Osteocyte (in vitro differentiated cells): Measurements from ENCODE around the gene HNRNPH2. TPM values are rescaled to one million over a fixed set of nuclear protein-coding genes. Genes with fewer than 3 reads are reported as not detected.

ENCODE experiments used
- DNase-seq: peaks from one replicate; pipeline ENCODE4 v3.0.0; 2021; ENCODE audit warnings: mixed read lengths; ENCODE audit not compliant: unreplicated experiment; ENCODE audit errors: extremely low spot score
- H3K27ac Mint-ChIP-seq: one replicate; pipeline ENCODE4 v1.8.0; 2021; ENCODE audit warnings: mild to moderate bottlenecking, mixed read lengths; ENCODE audit not compliant: unreplicated experiment
- H3K27me3 Mint-ChIP-seq: one replicate; pipeline ENCODE4 v1.8.0; 2021; ENCODE audit warnings: mixed read lengths; ENCODE audit not compliant: unreplicated experiment
- H3K36me3 Mint-ChIP-seq: one replicate; pipeline ENCODE4 v1.8.0; 2021; ENCODE audit warnings: mixed read lengths; ENCODE audit not compliant: unreplicated experiment
- H3K4me1 Mint-ChIP-seq: one replicate; pipeline ENCODE4 v1.8.0; 2021; ENCODE audit warnings: mixed read lengths; ENCODE audit not compliant: unreplicated experiment
- H3K4me3 Mint-ChIP-seq: one replicate; pipeline ENCODE4 v1.8.0; 2021; ENCODE audit warnings: mild to moderate bottlenecking, moderate library complexity, mixed read lengths; ENCODE audit not compliant: unreplicated experiment
- H3K9me3 Mint-ChIP-seq: one replicate; pipeline ENCODE4 v1.8.0; 2021; ENCODE audit warnings: mixed read lengths; ENCODE audit not compliant: unreplicated experiment
- long read RNA-seq: library from polyadenylated mRNA; unstranded; transcript quantifications from one replicate; pipeline ENCODE4 v2.0.0, GENCODE V29; 2021
- total RNA-seq: library from RNA; stranded (reverse); gene quantifications from 2 replicates; pipeline ENCODE4 v1.2.1, GENCODE V29; 2021
- TF ChIP-seq, protein P1 (sequence below): fragments of 200-600 bp; sonication (generic); IDR thresholded peaks from 2 replicates; pipeline ENCODE4 v1.5.0; 2021; ENCODE audit warnings: antibody characterized with exemption, mild to moderate bottlenecking, moderate library complexity

HNRNPH2 gene, protein sequence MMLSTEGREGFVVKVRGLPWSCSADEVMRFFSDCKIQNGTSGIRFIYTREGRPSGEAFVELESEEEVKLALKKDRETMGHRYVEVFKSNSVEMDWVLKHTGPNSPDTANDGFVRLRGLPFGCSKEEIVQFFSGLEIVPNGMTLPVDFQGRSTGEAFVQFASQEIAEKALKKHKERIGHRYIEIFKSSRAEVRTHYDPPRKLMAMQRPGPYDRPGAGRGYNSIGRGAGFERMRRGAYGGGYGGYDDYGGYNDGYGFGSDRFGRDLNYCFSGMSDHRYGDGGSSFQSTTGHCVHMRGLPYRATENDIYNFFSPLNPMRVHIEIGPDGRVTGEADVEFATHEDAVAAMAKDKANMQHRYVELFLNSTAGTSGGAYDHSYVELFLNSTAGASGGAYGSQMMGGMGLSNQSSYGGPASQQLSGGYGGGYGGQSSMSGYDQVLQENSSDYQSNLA
- total RNA-seq = 67.7 and 70.3 TPM in 2 replicates
- long read RNA-seq, transcript HNRNPH2-201 (2 exons, 2,223 nt) = major isoform, 1,120 of 1,149 reads
- long read RNA-seq, partial matches to known transcripts = 26 of 1,149 reads
- long read RNA-seq, other reads (novel, unspliced or antisense) = 3 of 1,149 reads

DNA sequence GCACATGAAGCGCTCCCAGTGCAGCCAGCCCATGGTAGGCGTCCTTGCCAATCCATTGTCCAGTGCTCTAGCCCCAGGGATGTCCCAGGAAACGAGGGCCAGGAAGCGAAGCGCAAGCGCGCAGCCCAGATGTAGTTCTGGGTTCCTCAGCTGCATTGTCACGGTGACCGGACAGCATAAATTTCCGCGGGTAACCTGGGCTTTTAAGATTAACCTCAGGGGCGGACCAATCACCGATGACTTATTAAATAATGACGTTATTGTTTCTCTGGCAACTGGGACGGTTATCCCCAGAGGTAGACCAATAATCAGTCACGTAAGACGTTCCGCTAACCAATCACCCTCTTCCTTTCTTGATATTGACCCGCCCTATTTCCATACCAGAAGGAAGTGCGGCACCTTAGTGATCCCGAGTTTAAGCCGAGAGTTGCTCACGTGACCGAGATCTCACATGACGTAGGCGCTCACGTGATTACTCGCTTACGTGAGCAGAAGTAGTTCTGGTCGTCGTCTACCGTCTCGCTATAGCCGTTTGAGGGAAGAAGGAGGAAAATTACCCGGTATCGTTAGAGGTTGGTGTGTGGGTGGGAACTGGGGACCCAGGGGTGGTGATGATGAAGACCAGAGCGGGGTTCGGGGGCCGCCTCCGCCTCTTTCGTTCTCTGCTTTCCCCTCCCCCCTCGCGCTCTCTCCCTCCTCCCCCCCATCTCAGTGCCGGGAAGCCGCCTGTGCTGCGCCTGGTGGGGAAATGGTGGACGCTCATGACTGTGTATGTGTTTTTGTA lies at the start of gene HNRNPH2, which contains the start of gene GLA:
HNRNPH2 (plus strand) TSS at position 475 of the 784 bp plus-strand sequence. CDS start 3,767 bp downstream, outside the sequence.
GLA (minus strand) TSS at position 178 of the 784 bp plus-strand sequence; CDS start at position 156, 22 bp downstream.
- Mint-ChIP-seq H3K27ac (peak within 1 kb of the TSS; percentile 99), H3K27me3 (no peaks in the 10 kb centered on the region), H3K4me3 (peak within 1 kb of the TSS; percentile 84), H3K4me1 (peaks cover 25% of the 10 kb centered on the region), H3K36me3 (peaks cover 5% of the 10 kb centered on the region), H3K9me3 (peaks cover 4% of the 10 kb centered on the region)
- TF ChIP-seq, protein P1, sequence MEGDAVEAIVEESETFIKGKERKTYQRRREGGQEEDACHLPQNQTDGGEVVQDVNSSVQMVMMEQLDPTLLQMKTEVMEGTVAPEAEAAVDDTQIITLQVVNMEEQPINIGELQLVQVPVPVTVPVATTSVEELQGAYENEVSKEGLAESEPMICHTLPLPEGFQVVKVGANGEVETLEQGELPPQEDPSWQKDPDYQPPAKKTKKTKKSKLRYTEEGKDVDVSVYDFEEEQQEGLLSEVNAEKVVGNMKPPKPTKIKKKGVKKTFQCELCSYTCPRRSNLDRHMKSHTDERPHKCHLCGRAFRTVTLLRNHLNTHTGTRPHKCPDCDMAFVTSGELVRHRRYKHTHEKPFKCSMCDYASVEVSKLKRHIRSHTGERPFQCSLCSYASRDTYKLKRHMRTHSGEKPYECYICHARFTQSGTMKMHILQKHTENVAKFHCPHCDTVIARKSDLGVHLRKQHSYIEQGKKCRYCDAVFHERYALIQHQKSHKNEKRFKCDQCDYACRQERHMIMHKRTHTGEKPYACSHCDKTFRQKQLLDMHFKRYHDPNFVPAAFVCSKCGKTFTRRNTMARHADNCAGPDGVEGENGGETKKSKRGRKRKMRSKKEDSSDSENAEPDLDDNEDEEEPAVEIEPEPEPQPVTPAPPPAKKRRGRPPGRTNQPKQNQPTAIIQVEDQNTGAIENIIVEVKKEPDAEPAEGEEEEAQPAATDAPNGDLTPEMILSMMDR = no peak
- peak; percentile 93 for DNase-seq

DNA sequence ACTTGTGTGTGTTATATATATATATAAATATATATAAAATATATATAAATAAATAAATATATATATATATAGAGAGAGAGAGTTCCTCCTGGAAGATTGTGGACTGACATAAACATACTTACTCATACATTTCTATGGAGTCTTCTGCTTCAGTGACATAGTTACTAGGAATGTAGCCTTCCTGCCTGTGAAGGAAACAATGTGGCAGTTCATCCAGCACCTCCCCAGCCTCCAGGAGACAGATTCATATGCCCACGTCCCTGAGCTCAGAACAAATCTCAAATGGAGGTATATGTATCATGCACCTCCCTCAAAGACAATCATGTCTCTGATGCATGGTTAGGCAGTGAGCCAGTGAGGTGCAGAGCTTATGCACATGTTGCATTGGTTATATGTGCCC lies 48.1 kb upstream of the HNRNPH2 start:
- H3K9me3 Mint-ChIP-seq = peaks cover 7% of the 10 kb centered on the region
- H3K4me3 Mint-ChIP-seq = no peak overlapping the region
- no peaks in the 10 kb centered on the region for H3K36me3 Mint-ChIP-seq
- no peak overlapping the region for H3K27ac Mint-ChIP-seq
- DNase-seq = no peak
- peaks cover 2% of the 10 kb centered on the region for H3K27me3 Mint-ChIP-seq
- H3K4me1 Mint-ChIP-seq = no peaks in the 10 kb centered on the region
- TF ChIP-seq, protein P1 = no peak

DNA sequence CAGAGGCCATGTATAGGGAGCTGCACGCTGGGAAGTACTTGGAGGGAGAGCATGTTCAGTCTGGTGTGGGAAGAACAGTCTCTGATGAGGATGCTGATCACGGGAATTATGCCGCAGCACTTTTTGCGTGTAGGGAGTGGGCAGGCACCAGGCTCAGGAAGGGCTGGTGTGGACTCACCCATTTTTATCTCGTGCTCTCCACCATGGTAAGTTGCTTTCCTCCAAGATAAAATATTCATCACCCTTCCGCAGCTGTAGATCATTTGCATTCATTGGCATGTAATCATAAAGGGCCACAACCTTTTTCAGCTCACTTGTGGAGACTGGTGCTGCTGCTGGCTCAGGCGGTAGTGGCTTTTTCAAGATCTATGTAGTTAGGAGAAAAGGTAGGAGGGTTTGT lies 47.6 kb upstream of the HNRNPH2 start:
- TF ChIP-seq, protein P1 = no peak
- H3K9me3 Mint-ChIP-seq = peaks cover 7% of the 10 kb centered on the region
- DNase-seq = no peak
- H3K27me3 Mint-ChIP-seq = no peaks in the 10 kb centered on the region
- no peaks in the 10 kb centered on the region for H3K4me1 Mint-ChIP-seq
- H3K36me3 Mint-ChIP-seq = no peaks in the 10 kb centered on the region
- no peak overlapping the region for H3K27ac Mint-ChIP-seq
- no peak overlapping the region for H3K4me3 Mint-ChIP-seq

DNA sequence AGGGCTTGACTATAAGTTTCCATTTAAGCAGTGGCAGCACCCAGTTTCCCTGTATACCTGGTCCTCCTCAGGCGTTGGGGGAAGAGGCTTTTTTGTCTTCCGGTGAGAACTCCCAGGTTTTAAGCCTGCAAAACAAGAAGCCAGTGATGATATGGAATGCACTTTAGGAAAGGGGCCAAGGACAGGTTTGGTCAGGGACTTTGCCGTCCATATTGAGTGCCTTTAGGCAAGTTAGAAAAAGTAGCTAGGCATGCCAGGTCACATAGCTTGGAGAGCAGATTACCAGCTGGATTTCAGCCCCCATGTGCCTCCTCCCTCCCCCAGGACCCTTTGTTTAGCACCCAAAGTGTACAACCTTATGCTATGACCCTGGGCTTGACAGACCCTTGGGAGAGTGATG lies 45.9 kb upstream of the HNRNPH2 start:
- Mint-ChIP-seq H3K27me3 (no peaks in the 10 kb centered on the region), H3K27ac (no peak overlapping the region), H3K9me3 (no peaks in the 10 kb centered on the region), H3K4me3 (no peak overlapping the region), H3K4me1 (no peaks in the 10 kb centered on the region), H3K36me3 (no peaks in the 10 kb centered on the region)
- no peak for DNase-seq
- TF ChIP-seq, protein P1 = no peak
